WERI-Rb-1 (cell line): Measurements from ENCODE around the gene USP16.
"Not testable (repeated sequence)": the region's sequence is repeated elsewhere in the genome, so short reads cannot be mapped to it uniquely, and the experiment has no call there.

Source experiments
- DNase-seq: peaks from one replicate; pipeline ENCODE4 v3.0.0-alpha.2; 2020
- H3K27ac ChIP-seq: fragments of 250-450 bp; sonication (Bioruptor Pico); 2 replicates; pipeline ENCODE4 v1.5.1; 2020; ENCODE audit warnings: mild to moderate bottlenecking, moderate library complexity
- H3K27me3 ChIP-seq: fragments of 250-450 bp; sonication (Bioruptor Pico); 2 replicates; pipeline ENCODE4 v1.5.1; 2021; ENCODE audit warnings: mild to moderate bottlenecking, low read depth, moderate library complexity; ENCODE audit not compliant: insufficient read depth, severe bottlenecking
- H3K36me3 ChIP-seq: fragments of 250-450 bp; sonication (Bioruptor Pico); 2 replicates; pipeline ENCODE4 v1.5.1; 2020; ENCODE audit warnings: mild to moderate bottlenecking, moderate library complexity
- H3K4me3 ChIP-seq: 2 replicates; pipeline ENCODE4 v1.5.1; 2011; ENCODE audit warnings: low read depth, mild to moderate bottlenecking, control low read depth, low read length
- H3K9me3 ChIP-seq: fragments of 250-450 bp; sonication (Bioruptor Pico); 2 replicates; pipeline ENCODE4 v1.5.1; 2021; ENCODE audit warnings: mild to moderate bottlenecking, moderate library complexity; ENCODE audit not compliant: severe bottlenecking
- CTCF ChIP-seq: IDR thresholded peaks from 2 replicates; pipeline ENCODE4 v1.5.1; 2011; ENCODE audit warnings: low read depth, mild to moderate bottlenecking, control low read depth, inconsistent platforms, low read length

USP16 gene

GRCh38 chr21:29024474-29025327 is at the start of gene USP16:
Gene USP16 (plus strand): TSS chr21:29024668. CDS start chr21:29027914, 3,246 bp downstream.
- DNase-seq: peak; percentile 98
- Histone ChIP-seq H3K27ac (peak within 1 kb of the TSS; percentile 98), H3K4me3 (peak within 1 kb of the TSS; percentile 84), H3K27me3 (no peaks in the 10 kb centered on the region), H3K9me3 (peaks cover 5% of the 10 kb centered on the region), H3K36me3 (peaks cover 18% of the 10 kb centered on the region)
- TF ChIP-seq CTCF: 0 out of 2 replicates have a peak, but pooled peaks have one; percentile 2

- Histone ChIP-seq H3K27ac (no peak overlapping the region), H3K36me3 (peaks cover 36% of the 10 kb centered on the region), H3K9me3 (no peaks in the 10 kb centered on the region), H3K4me3 (no peak overlapping the region), H3K27me3 (no peaks in the 10 kb centered on the region)
- no peak for DNase-seq
- no peak for TF ChIP-seq CTCF
These were observed 49.1 kb upstream of the USP16 start for GRCh38 chr21:28975397-28975796.

DNA sequence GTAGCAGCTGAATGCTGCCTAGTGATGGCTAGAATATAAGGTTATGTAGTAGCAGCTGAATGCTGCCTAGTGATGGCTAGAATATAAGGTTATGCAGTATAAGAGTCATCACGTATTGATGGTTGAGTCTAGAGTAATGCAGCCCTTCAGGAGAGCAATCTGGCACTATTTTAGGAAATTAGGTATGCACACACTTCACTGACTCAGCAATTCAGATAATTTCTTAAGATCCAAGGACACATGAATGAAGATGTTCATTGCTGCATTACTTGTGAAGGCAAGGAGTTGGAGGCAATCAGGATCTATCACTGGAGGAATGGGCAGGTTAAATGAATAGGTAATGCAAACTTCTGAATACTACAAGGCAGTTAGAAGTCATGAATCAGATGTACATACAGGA is 45.4 kb upstream of the USP16 start:
- no peak for DNase-seq
- Histone ChIP-seq H3K36me3 (peaks cover 68% of the 10 kb centered on the region), H3K27me3 (no peaks in the 10 kb centered on the region), H3K27ac (no peak overlapping the region), H3K4me3 (no peak overlapping the region), H3K9me3 (no peaks in the 10 kb centered on the region)
- TF ChIP-seq CTCF: no peak

GRCh38 chr21:28982637-28983036 is 41.8 kb upstream of the USP16 start:
- Histone ChIP-seq H3K4me3 (no peak overlapping the region), H3K36me3 (peaks cover 78% of the 10 kb centered on the region), H3K27ac (no peak overlapping the region), H3K27me3 (no peaks in the 10 kb centered on the region), H3K9me3 (no peaks in the 10 kb centered on the region)
- no peak for DNase-seq
- no peak for TF ChIP-seq CTCF

- no peak for DNase-seq
- no peak for TF ChIP-seq CTCF
These were observed 37.8 kb upstream of the USP16 start for GRCh38 chr21:28986677-28987076.

GRCh38 chr21:28988146-28988545 is 36.3 kb upstream of the USP16 start:
- H3K9me3 ChIP-seq, H3K27ac ChIP-seq, DNase-seq, H3K27me3 ChIP-seq, H3K4me3 ChIP-seq: not testable (repeated sequence)
- peaks cover 42% of the 10 kb centered on the region for H3K36me3 ChIP-seq

More at GRCh38 chr21:28986677-28987076, 37.8 kb upstream of the USP16 start:
- Histone ChIP-seq H3K27me3 (no peaks in the 10 kb centered on the region), H3K4me3 (no peak overlapping the region), H3K36me3 (peaks cover 55% of the 10 kb centered on the region), H3K27ac (no peak overlapping the region), H3K9me3 (no peaks in the 10 kb centered on the region)
